ENCODE results near the gene CD58. TPM values are rescaled to one million over a fixed set of nuclear protein-coding genes. Genes with fewer than 3 reads are reported as not detected.
A peak's percentile ranks its signal among the peaks of the same experiment; 100 is the strongest.

Gene CD58
- total and polyA plus RNA-seq, 9 of the 15 experiments (the other 6 are each of a cell fraction or from before 2014, with no cell fraction given): 18.1 to 113 (median 37.4) TPM

DNA sequence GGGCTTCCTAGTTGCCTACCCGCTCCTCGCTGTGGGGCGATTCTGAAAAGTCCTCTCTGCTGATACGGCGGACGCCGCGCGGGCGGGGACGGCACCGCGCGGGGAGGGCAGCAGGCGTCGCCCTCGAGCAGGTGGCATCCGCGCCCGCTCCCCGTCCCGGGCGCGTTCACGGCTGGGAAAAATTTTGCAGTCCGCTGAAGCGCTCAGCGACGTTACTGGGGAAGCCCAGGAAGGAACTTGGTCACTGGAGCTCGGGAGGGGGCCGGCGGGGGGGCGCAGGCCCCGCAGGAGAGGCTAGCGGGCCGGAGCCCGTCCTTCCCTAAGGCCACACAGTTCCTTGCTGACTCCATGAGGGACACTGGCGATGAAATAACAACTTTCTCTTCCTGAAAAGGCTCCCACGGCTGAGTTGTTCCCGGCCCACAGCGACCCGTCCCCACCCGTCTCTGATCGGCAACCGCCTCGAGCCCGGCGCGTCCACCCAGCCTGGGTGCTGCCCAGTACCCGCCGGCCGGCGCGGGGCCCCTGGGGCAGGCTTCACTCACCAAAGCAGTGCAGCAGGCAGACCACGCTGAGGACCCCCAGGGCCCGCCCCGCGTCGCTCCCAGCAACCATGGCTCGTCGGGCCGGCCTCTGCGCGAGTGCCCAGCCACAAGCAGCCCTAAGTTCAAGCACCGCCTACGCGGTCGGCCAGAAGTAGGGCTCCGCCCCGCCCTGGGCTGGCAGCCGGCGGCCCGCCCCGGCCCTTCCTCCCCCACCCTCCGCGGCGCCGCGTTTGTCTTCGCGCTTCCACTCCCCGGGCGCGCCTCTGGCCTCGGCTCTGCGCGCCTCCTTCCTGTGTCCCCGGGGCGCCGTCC lies at the start of gene CD58 (continued):
- no peak for TF ChIP-seq ZNF212 (CRISPR knock-in tag; IDR thresholded peaks at IDR 0.05)
- TF ChIP-seq SETDB1 (IDR thresholded peaks at IDR 0.05; ENCODE audit: low read length): no peak
- peak; percentile 66 to 80 for TF ChIP-seq MAZ (CRISPR knock-in tag; conservative IDR thresholded peaks at IDR 0.05 in 1 of 2, IDR thresholded peaks at IDR 0.05 in 1 of 2)
- TF ChIP-seq, protein P1, sequence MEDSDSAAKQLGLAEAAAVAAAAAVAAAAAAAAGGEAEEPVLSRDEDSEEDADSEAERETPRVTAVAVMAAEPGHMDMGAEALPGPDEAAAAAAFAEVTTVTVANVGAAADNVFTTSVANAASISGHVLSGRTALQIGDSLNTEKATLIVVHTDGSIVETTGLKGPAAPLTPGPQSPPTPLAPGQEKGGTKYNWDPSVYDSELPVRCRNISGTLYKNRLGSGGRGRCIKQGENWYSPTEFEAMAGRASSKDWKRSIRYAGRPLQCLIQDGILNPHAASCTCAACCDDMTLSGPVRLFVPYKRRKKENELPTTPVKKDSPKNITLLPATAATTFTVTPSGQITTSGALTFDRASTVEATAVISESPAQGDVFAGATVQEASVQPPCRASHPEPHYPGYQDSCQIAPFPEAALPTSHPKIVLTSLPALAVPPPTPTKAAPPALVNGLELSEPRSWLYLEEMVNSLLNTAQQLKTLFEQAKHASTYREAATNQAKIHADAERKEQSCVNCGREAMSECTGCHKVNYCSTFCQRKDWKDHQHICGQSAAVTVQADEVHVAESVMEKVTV (CRISPR knock-in tag; IDR thresholded peaks at IDR 0.05): peak; percentile 28; the same call in 1 of the 2 replicates
- no peak for TF ChIP-seq U2AF1 (optimal IDR thresholded peaks at IDR 0.05; ENCODE audit: low read depth, low read length)
- TF ChIP-seq ZNF512 (tag; IDR thresholded peaks at IDR 0.05): no peak
- TF ChIP-seq HCFC1 (IDR thresholded peaks at IDR 0.05; ENCODE audit: low read depth, low read length): peak; percentile 43
- TF ChIP-seq HNRNPK (IDR thresholded peaks at IDR 0.05; ENCODE audit: low read depth, low read length, poor library complexity, severe bottlenecking): peak; percentile 37
- no peak for TF ChIP-seq NFIX (CRISPR knock-in tag; IDR thresholded peaks at IDR 0.05; ENCODE audit: low read depth)
- TF ChIP-seq HNRNPLL (IDR thresholded peaks at IDR 0.05; ENCODE audit: low read depth, low read length, poor library complexity, severe bottlenecking): peak; percentile 84
- TF ChIP-seq ZNF23 (CRISPR knock-in tag; IDR thresholded peaks at IDR 0.05): no peak
- TF ChIP-seq ZFX (CRISPR knock-in tag; IDR thresholded peaks at IDR 0.05): peak; percentile 92
- TF ChIP-seq NCOA1 (IDR thresholded peaks at IDR 0.05; ENCODE audit: low read depth): 0 out of 2 replicates have a peak, but pooled peaks have one; percentile 9
- 0 out of 2 replicates have a peak, but pooled peaks have one; percentile 32 for TF ChIP-seq TCF7 (IDR thresholded peaks at IDR 0.05; ENCODE audit: borderline replicate concordance)
- TF ChIP-seq HMGN3 (IDR thresholded peaks at IDR 0.05; ENCODE audit: borderline replicate concordance, extremely low read depth, insufficient read length, low read depth, low read length): peak; percentile 80
- TF ChIP-seq TEAD1 (CRISPR knock-in tag; IDR thresholded peaks at IDR 0.05): 0 out of 4 replicates have a peak, but pooled peaks of 1 of the 2 experiments have one; percentile 4
- TF ChIP-seq, protein P2, sequence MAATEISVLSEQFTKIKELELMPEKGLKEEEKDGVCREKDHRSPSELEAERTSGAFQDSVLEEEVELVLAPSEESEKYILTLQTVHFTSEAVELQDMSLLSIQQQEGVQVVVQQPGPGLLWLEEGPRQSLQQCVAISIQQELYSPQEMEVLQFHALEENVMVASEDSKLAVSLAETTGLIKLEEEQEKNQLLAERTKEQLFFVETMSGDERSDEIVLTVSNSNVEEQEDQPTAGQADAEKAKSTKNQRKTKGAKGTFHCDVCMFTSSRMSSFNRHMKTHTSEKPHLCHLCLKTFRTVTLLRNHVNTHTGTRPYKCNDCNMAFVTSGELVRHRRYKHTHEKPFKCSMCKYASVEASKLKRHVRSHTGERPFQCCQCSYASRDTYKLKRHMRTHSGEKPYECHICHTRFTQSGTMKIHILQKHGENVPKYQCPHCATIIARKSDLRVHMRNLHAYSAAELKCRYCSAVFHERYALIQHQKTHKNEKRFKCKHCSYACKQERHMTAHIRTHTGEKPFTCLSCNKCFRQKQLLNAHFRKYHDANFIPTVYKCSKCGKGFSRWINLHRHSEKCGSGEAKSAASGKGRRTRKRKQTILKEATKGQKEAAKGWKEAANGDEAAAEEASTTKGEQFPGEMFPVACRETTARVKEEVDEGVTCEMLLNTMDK (IDR thresholded peaks at IDR 0.05; ENCODE audit: borderline replicate concordance, insufficient read depth, low read depth, low read length, poor library complexity, severe bottlenecking): peak; percentile 10
- TF ChIP-seq KDM1A (IDR thresholded peaks at IDR 0.05): no peak
- TF ChIP-seq ARID2 (IDR thresholded peaks at IDR 0.05): peak; percentile 77; the same call in 1 of the 2 replicates
- TF ChIP-seq MIER1 (IDR thresholded peaks at IDR 0.05; ENCODE audit: low read depth): no peak
- 0 out of 2 replicates have a peak, but pooled peaks have one; percentile 19 for TF ChIP-seq ZNF384 (IDR thresholded peaks at IDR 0.05; ENCODE audit: low read depth, low read length)
- peak; percentile 71 for TF ChIP-seq CBX1 (IDR thresholded peaks at IDR 0.05; ENCODE audit: low read depth)
- TF ChIP-seq GATAD2A (IDR thresholded peaks at IDR 0.05): no peak
